Neural progenitor cell (in vitro differentiated cells): Measurements from ENCODE around the gene RAPGEF6.

Experiments used
- EZH2 ChIP-seq: fragments of 200-600 bp; sonication (generic); IDR thresholded peaks from 2 replicates; pipeline ENCODE4 v1.6.1; 2017; ENCODE audit warnings: antibody characterized with exemption, mild to moderate bottlenecking, moderate library complexity
- EZH2phosphoT487 ChIP-seq: fragments of 200-600 bp; sonication (generic); IDR thresholded peaks from 2 replicates; pipeline ENCODE4 v1.6.1; 2017; ENCODE audit warnings: antibody characterized with exemption
- TF ChIP-seq, protein P1 (sequence below): fragments of 200-600 bp; sonication (generic); IDR thresholded peaks from 2 replicates; pipeline ENCODE4 v1.5.1; 2017; ENCODE audit warnings: antibody characterized with exemption, mild to moderate bottlenecking

DNA sequence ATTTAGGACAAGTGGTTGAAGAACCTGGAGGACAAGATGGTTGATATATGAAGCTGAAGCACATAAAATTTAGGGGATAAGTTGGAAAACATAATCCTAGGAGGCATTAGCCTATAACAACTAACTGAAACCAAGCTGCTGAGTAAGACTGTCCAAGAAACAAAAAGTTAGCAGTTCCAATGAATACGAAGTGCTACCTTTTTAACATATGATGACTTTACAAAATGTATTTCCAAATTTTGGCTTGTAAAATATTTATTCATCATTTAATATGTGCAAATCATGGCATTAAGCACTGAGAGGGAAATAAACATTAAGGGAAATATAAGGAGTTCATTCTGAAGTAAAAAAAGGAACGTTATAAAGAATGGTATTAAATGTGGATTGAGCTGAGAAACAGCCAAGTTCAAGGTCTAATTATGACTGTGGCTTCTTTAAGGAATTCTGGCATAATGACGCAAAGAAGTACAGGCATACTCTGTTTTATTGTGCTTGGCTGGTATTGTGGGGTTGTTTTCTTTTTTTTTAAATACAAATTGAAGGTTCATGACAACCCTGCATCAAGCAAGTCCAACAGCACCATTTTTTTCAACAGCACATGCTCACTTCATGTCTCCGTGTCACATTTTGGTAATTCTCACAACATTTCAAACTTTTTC is 7.7 kb downstream of the RAPGEF6 start:
- TF ChIP-seq, protein P1, sequence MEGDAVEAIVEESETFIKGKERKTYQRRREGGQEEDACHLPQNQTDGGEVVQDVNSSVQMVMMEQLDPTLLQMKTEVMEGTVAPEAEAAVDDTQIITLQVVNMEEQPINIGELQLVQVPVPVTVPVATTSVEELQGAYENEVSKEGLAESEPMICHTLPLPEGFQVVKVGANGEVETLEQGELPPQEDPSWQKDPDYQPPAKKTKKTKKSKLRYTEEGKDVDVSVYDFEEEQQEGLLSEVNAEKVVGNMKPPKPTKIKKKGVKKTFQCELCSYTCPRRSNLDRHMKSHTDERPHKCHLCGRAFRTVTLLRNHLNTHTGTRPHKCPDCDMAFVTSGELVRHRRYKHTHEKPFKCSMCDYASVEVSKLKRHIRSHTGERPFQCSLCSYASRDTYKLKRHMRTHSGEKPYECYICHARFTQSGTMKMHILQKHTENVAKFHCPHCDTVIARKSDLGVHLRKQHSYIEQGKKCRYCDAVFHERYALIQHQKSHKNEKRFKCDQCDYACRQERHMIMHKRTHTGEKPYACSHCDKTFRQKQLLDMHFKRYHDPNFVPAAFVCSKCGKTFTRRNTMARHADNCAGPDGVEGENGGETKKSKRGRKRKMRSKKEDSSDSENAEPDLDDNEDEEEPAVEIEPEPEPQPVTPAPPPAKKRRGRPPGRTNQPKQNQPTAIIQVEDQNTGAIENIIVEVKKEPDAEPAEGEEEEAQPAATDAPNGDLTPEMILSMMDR, result no peak
- TF ChIP-seq EZH2phosphoT487 (no peak), EZH2 (no peak)
